HUES6 (cell line): ENCODE results near the gene DAP3.
"Not testable (repeated sequence)": the region's sequence is repeated elsewhere in the genome, so short reads cannot be mapped to it uniquely, and the experiment has no call there.

Experiments used
- H3K27ac ChIP-seq: 2 replicates; pipeline ENCODE4 v1.7.0; 2013; ENCODE audit warnings: low read depth, mild to moderate bottlenecking, low read length, inconsistent platforms
- H3K27me3 ChIP-seq: 2 replicates; pipeline ENCODE4 v1.6.1; 2013; ENCODE audit warnings: low read length; ENCODE audit not compliant: control insufficient read depth, insufficient read depth
- H3K36me3 ChIP-seq: 2 replicates; pipeline ENCODE4 v1.6.1; 2013; ENCODE audit warnings: low read length; ENCODE audit not compliant: control insufficient read depth, insufficient read depth
- H3K4me1 ChIP-seq: 2 replicates; pipeline ENCODE4 v1.6.1; 2013; ENCODE audit warnings: low read length; ENCODE audit not compliant: control insufficient read depth, insufficient read depth
- H3K4me3 ChIP-seq: 2 replicates; pipeline ENCODE4 v1.5.1; 2013; ENCODE audit warnings: low read depth, low read length
- H3K9ac ChIP-seq: one replicate; pipeline ENCODE4 v1.6.1; 2013; ENCODE audit warnings: mild to moderate bottlenecking, low read length
- H3K9me3 ChIP-seq: 2 replicates; pipeline ENCODE4 v1.6.1; 2013; ENCODE audit warnings: low read depth, low read length; ENCODE audit not compliant: control insufficient read depth, insufficient read depth

Gene DAP3

GRCh38 chr1:155718524-155719115 is 29.7 kb downstream of the DAP3 start:
- H3K4me3 ChIP-seq, H3K4me1 ChIP-seq, H3K9me3 ChIP-seq, H3K27me3 ChIP-seq, H3K27ac ChIP-seq, H3K9ac ChIP-seq: not testable (repeated sequence)
- peaks cover 64% of the 10 kb centered on the region for H3K36me3 ChIP-seq

DNA sequence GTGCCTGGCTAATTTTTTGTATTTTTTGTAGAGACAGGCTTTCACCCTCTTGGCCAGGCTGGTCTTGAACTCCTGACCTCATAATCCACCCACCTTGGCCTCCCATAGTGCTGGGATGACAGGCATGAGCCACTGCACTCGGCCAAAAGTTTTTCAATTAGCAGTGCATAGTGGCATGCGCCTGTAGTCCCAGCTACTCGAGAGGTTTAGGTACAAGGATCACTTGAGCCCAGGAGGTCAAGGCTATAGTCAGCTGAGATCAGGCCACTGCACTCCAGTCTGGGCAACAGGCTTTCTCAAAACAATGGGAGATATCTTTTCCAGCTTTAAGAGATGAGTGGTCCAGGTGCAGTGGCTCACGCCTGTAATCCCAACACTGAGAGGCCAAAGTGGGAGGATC is 30.8 kb downstream of the DAP3 start:
- Histone ChIP-seq H3K36me3 (peaks cover 58% of the 10 kb centered on the region), H3K9ac (no peak overlapping the region), H3K27ac (no peak overlapping the region), H3K9me3 (no peaks in the 10 kb centered on the region), H3K27me3 (no peaks in the 10 kb centered on the region), H3K4me3 (no peak overlapping the region), H3K4me1 (no peaks in the 10 kb centered on the region)

- H3K27me3 ChIP-seq = no peaks in the 10 kb centered on the region
- H3K9me3 ChIP-seq = no peaks in the 10 kb centered on the region
- H3K27ac ChIP-seq = no peak overlapping the region
- H3K9ac ChIP-seq = no peak overlapping the region
- H3K36me3 ChIP-seq = peaks cover 69% of the 10 kb centered on the region
- H3K4me3 ChIP-seq = no peak overlapping the region
- no peaks in the 10 kb centered on the region for H3K4me1 ChIP-seq
Observed at GRCh38 chr1:155725142-155725541, 36.3 kb downstream of the DAP3 start.

GRCh38 chr1:155729031-155729898 is 40.4 kb downstream of the DAP3 start:
- Histone ChIP-seq H3K27me3 (no peaks in the 10 kb centered on the region), H3K9ac (no peak overlapping the region), H3K4me1 (no peaks in the 10 kb centered on the region), H3K36me3 (peaks cover 80% of the 10 kb centered on the region), H3K27ac (no peak overlapping the region), H3K9me3 (no peaks in the 10 kb centered on the region), H3K4me3 (no peak overlapping the region)

DNA sequence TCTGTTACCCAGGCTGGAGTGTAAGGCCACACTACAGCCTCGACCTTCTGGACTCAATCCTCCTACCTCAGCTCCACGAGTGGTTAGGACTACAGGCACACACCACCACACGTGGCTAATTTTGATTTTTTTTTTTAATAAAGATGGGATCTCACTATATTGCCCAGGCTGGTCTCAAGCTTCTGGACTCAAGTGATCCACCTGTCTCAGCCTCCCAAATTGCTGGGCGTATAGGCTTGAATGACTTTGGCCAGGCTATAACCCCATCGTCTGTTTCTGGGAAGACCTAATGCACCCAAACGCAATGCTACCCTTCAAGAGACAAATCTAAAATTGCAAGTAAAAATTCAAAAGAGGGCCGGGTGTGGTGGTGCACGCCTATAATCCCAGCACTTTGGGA is 52.1 kb downstream of the DAP3 start:
- no peaks in the 10 kb centered on the region for H3K4me1 ChIP-seq
- no peak overlapping the region for H3K9ac ChIP-seq
- H3K27me3 ChIP-seq = no peaks in the 10 kb centered on the region
- H3K36me3 ChIP-seq = peaks cover 32% of the 10 kb centered on the region
- no peak overlapping the region for H3K4me3 ChIP-seq
- H3K9me3 ChIP-seq = no peaks in the 10 kb centered on the region
- H3K27ac ChIP-seq = no peak overlapping the region

GRCh38 chr1:155741908-155742307 is 53.0 kb downstream of the DAP3 start:
- Histone ChIP-seq H3K9ac (no peak overlapping the region), H3K4me1 (no peaks in the 10 kb centered on the region), H3K9me3 (no peaks in the 10 kb centered on the region), H3K36me3 (peaks cover 23% of the 10 kb centered on the region), H3K4me3 (no peak overlapping the region), H3K27ac (no peak overlapping the region), H3K27me3 (no peaks in the 10 kb centered on the region)

DNA sequence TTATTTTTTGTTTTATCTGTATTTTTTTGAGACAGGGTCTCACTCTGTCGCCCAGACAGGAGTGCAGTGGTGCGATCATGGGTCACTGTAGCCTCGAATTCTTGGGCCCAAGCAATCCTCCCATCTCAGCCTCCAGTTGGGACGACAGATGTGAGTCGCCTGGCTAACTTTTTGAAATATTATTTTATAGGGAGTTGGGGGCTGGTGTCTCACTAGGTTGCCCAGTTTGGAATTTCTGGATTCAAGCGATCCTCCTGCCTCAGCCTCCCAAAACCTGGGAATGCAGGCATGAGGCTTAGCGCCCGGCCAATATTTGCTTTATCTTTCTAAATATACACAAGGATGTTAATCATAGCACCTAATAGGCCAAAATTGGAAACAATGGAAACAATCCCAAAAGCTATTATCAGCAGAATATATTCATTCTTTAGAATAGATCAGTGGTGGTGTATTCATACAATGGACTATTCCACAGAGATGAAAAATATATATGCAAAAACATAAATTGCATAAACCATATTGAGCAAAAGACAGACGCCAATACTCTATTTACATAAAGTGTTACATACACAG is 55.9 kb downstream of the DAP3 start:
- Histone ChIP-seq H3K4me1 (no peaks in the 10 kb centered on the region), H3K9me3 (no peaks in the 10 kb centered on the region), H3K36me3 (peaks cover 18% of the 10 kb centered on the region), H3K27ac (peak overlapping the region; percentile 55; the same call in 1 of the 2 replicates), H3K27me3 (no peaks in the 10 kb centered on the region), H3K9ac (peak overlapping the region; percentile 85), H3K4me3 (peak overlapping the region; percentile 85)

DNA sequence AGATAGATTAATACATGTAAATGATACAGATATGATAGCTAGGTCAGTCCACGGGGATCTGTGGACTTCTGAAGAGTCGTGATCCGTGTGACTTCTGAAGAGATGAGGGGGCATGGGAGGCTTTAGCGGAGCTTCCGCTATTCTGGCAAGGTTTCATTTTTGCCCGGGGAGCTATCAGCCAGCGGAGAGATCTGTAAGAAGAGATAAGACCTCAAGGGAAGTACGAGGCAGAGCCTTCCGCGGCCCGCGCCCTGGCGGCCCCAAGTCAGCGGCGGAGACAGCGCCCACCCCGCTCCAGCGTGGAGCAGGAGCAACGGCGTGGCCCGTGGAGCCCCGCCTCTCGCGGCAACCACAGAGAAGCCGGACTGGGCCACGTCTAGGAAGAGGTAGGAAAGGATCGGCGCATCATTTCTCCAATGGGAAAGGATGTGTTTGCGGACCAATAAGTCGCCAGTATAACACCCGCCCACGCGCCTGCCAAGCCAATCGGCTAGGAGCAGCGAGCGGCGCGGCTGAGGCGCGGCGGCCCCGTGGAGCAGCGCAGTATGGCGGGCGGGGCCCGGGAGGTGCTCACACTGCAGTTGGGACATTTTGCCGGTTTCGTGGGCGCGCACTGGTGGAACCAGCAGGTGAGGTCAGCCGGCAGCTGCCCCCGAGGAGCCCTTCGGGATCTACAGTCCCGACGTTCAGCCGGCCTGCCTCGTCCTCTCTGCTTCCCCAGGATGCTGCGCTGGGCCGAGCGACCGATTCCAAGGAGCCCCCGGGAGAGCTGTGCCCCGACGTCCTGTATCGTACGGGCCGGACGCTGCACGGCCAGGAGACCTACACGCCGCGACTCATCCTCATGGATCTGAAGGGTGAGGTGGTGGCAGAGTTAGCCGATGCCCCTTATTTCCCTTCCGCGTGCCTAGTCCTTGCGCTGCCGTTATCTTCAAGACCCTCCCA is 56.7 kb downstream of the DAP3 start:
- Histone ChIP-seq H3K36me3 (peaks cover 18% of the 10 kb centered on the region), H3K9ac (peak overlapping the region; percentile 85), H3K27ac (peak overlapping the region; percentile 55; the same call in 1 of the 2 replicates), H3K4me3 (peak overlapping the region; percentile 85)
- H3K27me3 ChIP-seq, H3K9me3 ChIP-seq, H3K4me1 ChIP-seq: not testable (repeated sequence)

DNA sequence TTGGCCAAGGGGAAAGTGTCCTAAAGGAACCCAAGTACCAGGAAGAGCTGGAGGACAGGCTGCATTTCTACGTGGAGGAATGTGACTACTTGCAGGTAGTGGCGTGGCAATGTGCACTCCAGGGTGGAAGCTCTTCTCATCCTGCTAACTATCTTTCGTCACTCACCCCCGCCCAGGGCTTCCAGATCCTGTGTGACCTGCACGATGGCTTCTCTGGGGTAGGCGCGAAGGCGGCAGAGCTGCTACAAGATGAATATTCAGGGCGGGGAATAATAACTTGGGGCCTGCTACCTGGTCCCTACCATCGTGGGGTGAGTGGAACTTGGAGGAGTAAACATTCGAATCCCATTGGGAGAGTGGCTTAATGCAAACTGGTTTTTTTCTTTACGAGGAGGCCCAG is 58.7 kb downstream of the DAP3 start:
- H3K9me3 ChIP-seq, H3K4me3 ChIP-seq, H3K4me1 ChIP-seq, H3K9ac ChIP-seq, H3K27ac ChIP-seq, H3K27me3 ChIP-seq: not testable (repeated sequence)
- peaks cover 35% of the 10 kb centered on the region for H3K36me3 ChIP-seq

GRCh38 chr1:155748141-155748540 is 59.2 kb downstream of the DAP3 start:
- H3K9ac ChIP-seq, H3K27me3 ChIP-seq, H3K9me3 ChIP-seq, H3K4me1 ChIP-seq, H3K4me3 ChIP-seq, H3K27ac ChIP-seq: not testable (repeated sequence)
- H3K36me3 ChIP-seq = peaks cover 40% of the 10 kb centered on the region
